Small intestine (tissue), 7 donors: Measurements from ENCODE around the gene ELMO1. TPM values are rescaled to one million over a fixed set of nuclear protein-coding genes. Genes with fewer than 3 reads are reported as not detected.

Experiments
- DNase-seq, 2 donors: peaks; one replicate each; pipeline versions ENCODE4 v3.0.0 to v3.0.0-alpha.2; 2013
- FAIRE-seq: peaks from 2 replicates; lab custom pipeline; 2012; peaks lifted over from hg19 to GRCh38; lab: Jason Lieb, UNC
- H3K27ac ChIP-seq, 3 donors: one replicate each; pipeline ENCODE4 v1.5.1; 2013; ENCODE audit warnings: low read length in 2 of 3, mild to moderate bottlenecking in 2 of 3, control low read depth in 1 of 3, inconsistent platforms in 1 of 3, low read depth in 1 of 3, moderate library complexity in 1 of 3
- H3K27me3 ChIP-seq, 3 donors: one replicate each; pipeline ENCODE4 v1.6.1; 2013; ENCODE audit warnings: low read length in 3 of 3, inconsistent platforms in 1 of 3; ENCODE audit not compliant: control insufficient read depth in 3 of 3, insufficient read depth in 3 of 3
- H3K36me3 ChIP-seq, 3 donors: one replicate each; pipeline ENCODE4 v1.6.1; 2013; ENCODE audit warnings: low read length in 3 of 3, inconsistent platforms in 1 of 3, low read depth in 1 of 3, mild to moderate bottlenecking in 1 of 3, moderate library complexity in 1 of 3; ENCODE audit not compliant: control insufficient read depth in 3 of 3, insufficient read depth in 2 of 3
- H3K4me1 ChIP-seq, 3 donors: one replicate each; pipeline ENCODE4 v1.6.1; 2013; ENCODE audit warnings: low read length in 2 of 3, inconsistent platforms in 1 of 3, low read depth in 1 of 3, mild to moderate bottlenecking in 1 of 3, moderate library complexity in 1 of 3; ENCODE audit not compliant: control insufficient read depth in 3 of 3, insufficient read depth in 2 of 3
- H3K4me3 ChIP-seq, 3 donors: one replicate each; pipeline ENCODE4 v1.5.1; 2013; ENCODE audit warnings: low read length in 3 of 3, control low read depth in 1 of 3, inconsistent platforms in 1 of 3, low read depth in 1 of 3, mild to moderate bottlenecking in 1 of 3, moderate library complexity in 1 of 3
- H3K9me3 ChIP-seq, 2 donors: one replicate each; pipeline ENCODE4 v1.6.1; 2013; ENCODE audit warnings: low read depth in 1 of 2, low read length in 1 of 2; ENCODE audit not compliant: control insufficient read depth in 2 of 2, insufficient read depth in 1 of 2
- WGBS, 3 donors: extraction: QIAGEN DNeasy Blood & Tissue Kit; methylation state at CpG; one replicate each; pipeline ENCODE4 v1.1.7; 2013; 5-methylcytosine and 5-hydroxymethylcytosine counted together
- polyA plus RNA-seq, 4 donors: library from polyadenylated mRNA; stranded (reverse) in 3 of 4; unstranded in 1 of 4; fragments of 200-250 nt in 3 of 4; fragments of 120-200 nt in 1 of 4; gene quantifications; one replicate each; pipeline versions ENCODE4 v1.2.1 to v1.2.3, GENCODE V29; 2013
- donor health status: healthy with polysubstance abuse.
- donor health status: control.
- donor health status: control.
- donor health status: Bipolar disorder and iron deficiency.
- donor health status: healthy.

Gene ELMO1
- polyA plus RNA-seq, 4 donors: 1.8 to 9.3 (median 7.3) TPM

DNA sequence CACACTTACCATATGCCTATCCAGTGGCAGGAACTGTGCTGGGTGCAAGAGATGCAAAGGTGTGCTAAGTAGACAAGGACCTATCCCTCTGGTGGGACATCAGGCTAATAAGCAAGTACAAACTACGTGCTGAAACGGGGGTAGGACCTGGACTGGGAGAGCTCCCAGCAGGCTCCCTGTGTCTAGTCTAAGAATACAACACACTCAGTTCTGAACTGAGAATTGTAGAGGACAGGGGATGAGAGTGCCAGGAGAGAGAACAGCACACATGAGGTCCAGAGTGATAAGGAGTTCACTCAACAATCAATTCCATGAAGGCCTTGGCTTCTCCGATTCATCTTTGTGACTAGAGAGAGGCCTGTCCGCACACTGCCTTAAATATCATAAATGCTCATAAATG lies 253.7 kb downstream of the ELMO1 start:
- H3K4me3 ChIP-seq: no peak overlapping the region
- H3K9me3 ChIP-seq: no peaks in the 10 kb centered on the region
- FAIRE-seq (no peak), DNase-seq (no peak)
- no peaks in the 10 kb centered on the region for H3K36me3 ChIP-seq
- H3K4me1 ChIP-seq: peaks cover 0 to 11% (median 0%) of the 10 kb centered on the region in 3 donors
- H3K27ac ChIP-seq: no peak overlapping the region
- WGBS, 3 donors: 93 to 100% (median 97%) methylated on average over 4 of the region's 4 CpGs
- H3K27me3 ChIP-seq: no peaks in the 10 kb centered on the region

DNA sequence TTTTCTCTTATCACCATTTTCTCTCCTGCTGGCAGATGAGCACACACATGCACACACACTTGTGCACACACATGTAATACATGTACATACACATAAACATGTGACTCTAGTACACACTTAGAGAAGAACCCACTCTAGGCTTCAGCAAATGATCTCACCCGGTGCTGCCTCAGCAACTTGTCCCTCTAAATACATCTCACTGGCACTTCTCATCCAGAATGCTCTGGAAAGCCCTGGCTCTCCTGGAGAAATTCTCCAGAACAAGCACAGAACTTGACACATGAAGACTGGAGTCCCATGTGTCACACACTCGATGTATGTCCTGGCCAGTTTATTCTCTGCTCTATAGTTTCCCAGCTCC lies 254.9 kb downstream of the ELMO1 start:
- H3K36me3 ChIP-seq: no peaks in the 10 kb centered on the region
- H3K4me3 ChIP-seq: no peak overlapping the region
- no peaks in the 10 kb centered on the region for H3K27me3 ChIP-seq
- 70 to 84% (median 83%) methylated on average over 2 of the region's 2 CpGs for WGBS, 3 donors
- DNase-seq: no peak
- H3K9me3 ChIP-seq: no peaks in the 10 kb centered on the region
- FAIRE-seq: no peak
- H3K27ac ChIP-seq: no peak overlapping the region
- H3K4me1 ChIP-seq: peaks cover 0 to 11% (median 0%) of the 10 kb centered on the region in 3 donors

GRCh38 chr7:37193087-37193774 lies 255.4 kb downstream of the ELMO1 start:
- DNase-seq: no peak
- no peak overlapping the region for H3K27ac ChIP-seq
- no peak overlapping the region for H3K4me3 ChIP-seq
- peaks cover 0 to 7% (median 0%) of the 10 kb centered on the region in 3 donors for H3K4me1 ChIP-seq
- no peak for FAIRE-seq
- no peaks in the 10 kb centered on the region for H3K27me3 ChIP-seq
- WGBS, 3 donors: 84 to 88% (median 85%) methylated on average over 16 of the region's 16 CpGs
- no peaks in the 10 kb centered on the region for H3K36me3 ChIP-seq
- H3K9me3 ChIP-seq: no peaks in the 10 kb centered on the region

DNA sequence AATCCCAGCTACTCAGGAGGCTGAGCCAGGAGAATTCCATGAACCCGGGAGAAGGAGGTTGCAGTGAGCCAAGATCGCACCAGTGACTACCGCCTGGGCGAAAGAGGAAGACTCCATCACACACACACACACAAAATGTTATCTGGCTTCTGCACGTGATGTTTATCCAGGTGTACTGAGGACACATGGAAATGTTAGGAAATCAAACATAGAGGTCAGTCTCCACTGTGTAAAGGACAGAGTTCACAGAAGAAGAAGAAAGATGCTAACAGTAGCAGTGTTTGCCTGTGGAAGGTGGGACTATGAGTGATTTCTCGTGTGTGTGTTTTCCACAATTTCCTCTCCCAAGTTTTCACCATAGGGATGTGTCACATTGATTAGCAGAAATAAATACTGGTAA lies 256.9 kb downstream of the ELMO1 start:
- H3K36me3 ChIP-seq: no peaks in the 10 kb centered on the region
- H3K9me3 ChIP-seq: no peaks in the 10 kb centered on the region
- DNase-seq (peak in 1 of 2 donors; percentile 16), FAIRE-seq (no peak)
- no peaks in the 10 kb centered on the region for H3K4me1 ChIP-seq
- no peak overlapping the region for H3K27ac ChIP-seq
- H3K4me3 ChIP-seq: no peak overlapping the region
- 69 to 85% (median 78%) methylated on average over 6 of the region's 6 CpGs for WGBS, 3 donors
- no peaks in the 10 kb centered on the region for H3K27me3 ChIP-seq

DNA sequence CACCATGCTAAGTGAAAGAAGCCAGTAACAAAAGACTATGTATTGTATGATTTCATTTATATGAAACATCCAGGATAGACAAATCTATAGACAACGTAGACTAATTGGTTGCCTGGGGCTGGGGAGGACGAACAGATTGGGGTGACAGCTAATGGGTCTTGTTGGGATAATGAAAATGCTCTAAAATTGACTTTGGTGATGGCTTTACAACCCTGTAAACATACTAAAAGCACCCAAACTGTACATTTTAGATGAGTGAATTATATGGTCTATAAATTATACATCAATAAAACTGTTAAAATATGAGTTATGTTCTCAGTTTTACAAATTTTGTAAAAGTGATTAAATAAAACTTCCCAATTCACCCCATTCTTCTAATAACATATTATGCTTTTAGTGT lies 261.5 kb downstream of the ELMO1 start:
- Histone ChIP-seq H3K4me1 (no peaks in the 10 kb centered on the region), H3K27me3 (no peaks in the 10 kb centered on the region), H3K36me3 (no peaks in the 10 kb centered on the region), H3K4me3 (no peak overlapping the region), H3K9me3 (no peaks in the 10 kb centered on the region), H3K27ac (no peak overlapping the region)
- WGBS, 3 donors: 49 to 71% (median 67%) methylated on average over 2 of the region's 2 CpGs
- FAIRE-seq (no peak), DNase-seq (no peak)

DNA sequence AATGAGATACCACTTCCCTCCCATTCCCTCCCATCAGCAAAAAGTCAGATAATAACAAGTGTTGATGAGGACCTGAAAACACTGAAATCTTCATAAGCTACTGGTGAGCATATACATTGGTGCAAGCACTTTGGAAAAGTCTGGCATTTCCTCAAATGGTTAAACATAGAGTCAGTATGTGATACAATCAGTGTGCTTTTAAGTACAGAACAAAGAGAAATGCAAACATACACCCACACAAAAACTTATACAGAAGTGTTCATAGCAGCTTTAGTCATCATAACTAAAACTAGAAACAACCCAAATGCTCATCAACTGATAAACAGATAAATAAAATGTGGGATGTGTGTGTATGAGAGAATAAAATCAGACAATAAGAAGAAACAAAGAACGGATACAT lies 261.9 kb downstream of the ELMO1 start:
- Histone ChIP-seq H3K9me3 (no peaks in the 10 kb centered on the region), H3K4me3 (no peak overlapping the region), H3K27me3 (no peaks in the 10 kb centered on the region), H3K27ac (no peak overlapping the region), H3K4me1 (no peaks in the 10 kb centered on the region), H3K36me3 (no peaks in the 10 kb centered on the region)
- FAIRE-seq (no peak), DNase-seq (no peak)
- 70 to 87% (median 85%) methylated on average over 1 of the region's 1 CpG for WGBS, 3 donors

DNA sequence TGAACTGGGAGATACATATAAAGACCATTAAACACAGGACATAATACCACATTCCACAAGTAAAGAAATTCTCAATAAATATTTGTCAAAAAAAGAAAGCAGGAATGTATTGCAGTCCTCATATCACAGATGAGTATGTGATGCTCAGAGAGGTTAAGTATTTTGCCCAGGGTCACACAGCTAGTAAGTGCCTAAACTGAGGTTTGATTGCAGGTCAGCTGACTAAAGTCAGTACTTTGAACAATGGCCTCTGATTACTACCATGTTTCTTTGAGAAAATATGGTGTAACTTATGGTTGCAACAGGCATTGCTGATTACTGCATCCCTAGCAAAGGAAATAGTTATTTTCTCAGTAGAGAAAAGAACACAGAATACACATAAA lies 267.1 kb downstream of the ELMO1 start:
- H3K4me1 ChIP-seq: no peaks in the 10 kb centered on the region
- no peak overlapping the region for H3K27ac ChIP-seq
- no peaks in the 10 kb centered on the region for H3K27me3 ChIP-seq
- no peak overlapping the region for H3K4me3 ChIP-seq
- H3K36me3 ChIP-seq: no peaks in the 10 kb centered on the region
- no peak for DNase-seq
- H3K9me3 ChIP-seq: peaks cover 0 to 4% of the 10 kb centered on the region in 2 donors
- no peak for FAIRE-seq

DNA sequence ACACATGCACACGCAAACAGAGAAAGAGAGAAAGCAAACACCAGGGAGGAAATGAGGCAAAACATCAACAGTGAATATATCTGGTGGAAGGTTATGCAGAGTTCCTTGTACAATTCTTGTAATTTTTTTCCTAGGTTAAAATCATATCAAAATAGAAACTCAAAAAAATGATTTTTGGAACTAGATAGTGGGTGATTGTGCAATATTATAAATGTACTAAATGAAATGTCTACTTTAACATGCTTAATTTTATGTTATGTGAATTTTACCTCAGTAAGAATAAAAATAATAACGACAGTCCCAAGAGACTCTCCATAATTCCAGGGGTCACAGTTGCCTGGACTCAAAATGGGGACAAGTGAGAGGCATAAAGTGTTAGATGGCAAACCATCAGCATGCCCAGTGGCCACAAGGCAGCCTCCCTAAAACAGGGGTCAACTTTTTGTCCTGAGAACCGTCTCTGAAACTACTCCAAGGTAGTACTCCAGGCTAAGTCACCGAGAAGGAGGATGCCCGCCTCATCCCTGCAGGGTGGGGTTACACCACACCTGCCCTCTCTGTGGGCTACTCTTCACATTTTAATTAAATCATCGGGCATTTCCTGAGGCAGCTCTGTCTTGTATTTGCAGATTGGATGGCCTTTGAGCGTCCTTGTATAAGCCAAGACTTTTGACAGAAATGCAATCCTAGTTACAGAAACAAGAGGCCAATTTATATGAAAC lies 267.7 kb downstream of the ELMO1 start:
- H3K4me1 ChIP-seq: no peaks in the 10 kb centered on the region
- H3K4me3 ChIP-seq: no peak overlapping the region
- FAIRE-seq (no peak), DNase-seq (no peak)
- WGBS, 3 donors: 69 to 79% (median 77%) methylated on average over 7 of the region's 7 CpGs
- no peaks in the 10 kb centered on the region for H3K27me3 ChIP-seq
- H3K27ac ChIP-seq: no peak overlapping the region
- peaks cover 0 to 4% of the 10 kb centered on the region in 2 donors for H3K9me3 ChIP-seq
- H3K36me3 ChIP-seq: no peaks in the 10 kb centered on the region
